Duodenal mucosa (tissue), 2 donors: ENCODE measurements around the gene DCAF10.
"Not testable (repeated sequence)": the region's sequence is repeated elsewhere in the genome, so short reads cannot be mapped to it uniquely, and the experiment has no call there.

Source experiments
- H3K27ac ChIP-seq: one replicate; pipeline ENCODE4 v1.7.0; 2013; ENCODE audit warnings: low read depth, low read length
- H3K27me3 ChIP-seq, 2 donors: one replicate each; pipeline ENCODE4 v1.7.0; 2013; ENCODE audit warnings: low read length in 2 of 2, control low read depth in 1 of 2; ENCODE audit not compliant: insufficient read depth in 2 of 2, control insufficient read depth in 1 of 2
- H3K36me3 ChIP-seq, 2 donors: one replicate each; pipeline ENCODE4 v1.7.0; 2013; ENCODE audit warnings: low read length in 2 of 2, control low read depth in 1 of 2; ENCODE audit not compliant: insufficient read depth in 2 of 2, control insufficient read depth in 1 of 2
- H3K4me1 ChIP-seq, 2 donors: one replicate each; pipeline ENCODE4 v1.7.0; 2013; ENCODE audit warnings: low read length in 2 of 2, control low read depth in 1 of 2; ENCODE audit not compliant: insufficient read depth in 2 of 2, control insufficient read depth in 1 of 2
- H3K4me3 ChIP-seq, 2 donors: one replicate each; pipeline ENCODE4 v1.7.0; 2013; ENCODE audit warnings: low read length in 2 of 2, low read depth in 1 of 2
- H3K9ac ChIP-seq, 2 donors: one replicate each; pipeline ENCODE4 v1.7.0; 2013; ENCODE audit warnings: low read length in 2 of 2, low read depth in 1 of 2
- H3K9me3 ChIP-seq, 2 donors: one replicate each; pipeline ENCODE4 v1.7.0; 2013; ENCODE audit warnings: low read length in 2 of 2, control low read depth in 1 of 2; ENCODE audit not compliant: control insufficient read depth in 1 of 2

The DCAF10 gene

DNA sequence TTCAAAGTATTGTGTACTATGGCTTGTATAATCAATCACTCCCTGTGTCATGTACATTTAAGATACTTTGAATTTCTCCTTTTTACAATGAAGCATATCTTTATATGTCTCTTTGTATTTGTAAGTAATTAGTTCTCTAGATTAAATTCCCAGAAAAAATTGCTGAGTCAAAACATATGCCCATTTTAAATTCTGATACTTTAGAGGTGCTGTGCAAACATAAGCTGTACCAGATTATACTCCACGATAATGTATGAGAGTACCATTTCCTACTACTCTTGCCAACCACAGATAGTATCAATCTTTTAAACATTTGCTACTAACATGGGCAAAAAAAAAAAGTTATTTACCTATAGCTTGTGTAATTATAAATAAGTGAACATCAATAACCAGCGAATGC is 18.3 kb downstream of the DCAF10 start:
- peaks cover 0 to 19% of the 10 kb centered on the region in 2 donors for H3K36me3 ChIP-seq
- H3K9me3 ChIP-seq: no peaks in the 10 kb centered on the region
- no peak overlapping the region for H3K9ac ChIP-seq
- H3K4me1 ChIP-seq: no peaks in the 10 kb centered on the region
- no peaks in the 10 kb centered on the region for H3K27me3 ChIP-seq
- no peak overlapping the region for H3K4me3 ChIP-seq
- no peak overlapping the region for H3K27ac ChIP-seq

GRCh38 chr9:37820142-37820541 is 19.5 kb downstream of the DCAF10 start:
- H3K4me3 ChIP-seq: no peak overlapping the region
- peaks cover 0 to 20% of the 10 kb centered on the region in 2 donors for H3K36me3 ChIP-seq
- no peaks in the 10 kb centered on the region for H3K27me3 ChIP-seq
- no peaks in the 10 kb centered on the region for H3K4me1 ChIP-seq
- no peak overlapping the region for H3K9ac ChIP-seq
- H3K27ac ChIP-seq: no peak overlapping the region
- H3K9me3 ChIP-seq: no peaks in the 10 kb centered on the region

DNA sequence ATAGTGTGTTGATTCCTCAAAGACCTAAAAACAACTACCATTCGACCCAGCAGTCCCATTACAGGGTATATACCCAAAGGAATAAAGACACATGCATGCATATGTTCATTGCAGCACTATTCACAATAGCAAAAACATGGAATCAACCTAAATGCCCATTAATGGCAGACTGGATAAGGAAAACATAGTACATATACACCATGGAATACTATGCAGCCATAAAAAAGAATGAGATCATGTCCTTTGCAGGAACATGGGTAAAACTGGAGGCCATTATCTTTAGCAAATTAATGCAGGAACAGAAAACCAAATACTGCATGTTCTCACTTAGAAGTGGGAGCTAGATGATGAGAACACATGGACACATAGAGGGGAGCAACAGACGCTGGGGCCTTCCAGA is 24.6 kb downstream of the DCAF10 start:
- not testable (repeated sequence) for H3K9me3 ChIP-seq, H3K27me3 ChIP-seq, H3K9ac ChIP-seq, H3K4me1 ChIP-seq, H3K4me3 ChIP-seq, H3K27ac ChIP-seq
- peaks cover 0 to 23% of the 10 kb centered on the region in 2 donors for H3K36me3 ChIP-seq

- Histone ChIP-seq H3K27ac (no peak overlapping the region), H3K4me3 (no peak overlapping the region), H3K27me3 (no peaks in the 10 kb centered on the region), H3K9me3 (no peaks in the 10 kb centered on the region), H3K36me3 (peaks cover 0 to 15% of the 10 kb centered on the region in 2 donors), H3K4me1 (no peaks in the 10 kb centered on the region), H3K9ac (no peak overlapping the region)
These were observed 27.0 kb downstream of the DCAF10 start for GRCh38 chr9:37827483-37828165.

DNA sequence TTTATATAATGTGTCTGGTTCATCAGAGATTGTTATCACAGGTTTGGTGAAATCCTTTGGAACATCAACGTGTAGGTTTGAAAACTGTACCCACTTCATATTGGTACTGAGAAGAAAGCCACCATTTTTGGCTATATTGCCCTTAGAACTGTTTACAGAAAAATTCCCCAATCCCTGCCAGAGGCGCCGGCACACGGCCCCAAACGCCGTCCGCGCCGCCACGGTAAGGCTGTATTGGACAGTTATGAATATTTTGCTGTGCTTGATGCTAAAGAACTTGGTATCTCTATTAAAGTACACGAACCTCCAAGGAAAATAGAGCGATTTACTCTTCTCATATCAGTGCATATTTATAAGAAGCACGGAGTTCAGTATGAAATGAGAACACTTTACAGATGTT is 35.2 kb downstream of the DCAF10 start:
- no peaks in the 10 kb centered on the region for H3K27me3 ChIP-seq
- no peak overlapping the region for H3K4me3 ChIP-seq
- no peak overlapping the region for H3K27ac ChIP-seq
- peaks cover 0 to 6% of the 10 kb centered on the region in 2 donors for H3K36me3 ChIP-seq
- no peaks in the 10 kb centered on the region for H3K4me1 ChIP-seq
- H3K9me3 ChIP-seq: no peaks in the 10 kb centered on the region
- H3K9ac ChIP-seq: no peak overlapping the region

- Histone ChIP-seq H3K4me1 (no peaks in the 10 kb centered on the region), H3K27me3 (no peaks in the 10 kb centered on the region), H3K36me3 (peaks cover 0 to 8% of the 10 kb centered on the region in 2 donors), H3K9me3 (no peaks in the 10 kb centered on the region), H3K9ac (no peak overlapping the region), H3K27ac (no peak overlapping the region), H3K4me3 (no peak overlapping the region)
These were observed 35.8 kb downstream of the DCAF10 start for GRCh38 chr9:37836386-37836785.

DNA sequence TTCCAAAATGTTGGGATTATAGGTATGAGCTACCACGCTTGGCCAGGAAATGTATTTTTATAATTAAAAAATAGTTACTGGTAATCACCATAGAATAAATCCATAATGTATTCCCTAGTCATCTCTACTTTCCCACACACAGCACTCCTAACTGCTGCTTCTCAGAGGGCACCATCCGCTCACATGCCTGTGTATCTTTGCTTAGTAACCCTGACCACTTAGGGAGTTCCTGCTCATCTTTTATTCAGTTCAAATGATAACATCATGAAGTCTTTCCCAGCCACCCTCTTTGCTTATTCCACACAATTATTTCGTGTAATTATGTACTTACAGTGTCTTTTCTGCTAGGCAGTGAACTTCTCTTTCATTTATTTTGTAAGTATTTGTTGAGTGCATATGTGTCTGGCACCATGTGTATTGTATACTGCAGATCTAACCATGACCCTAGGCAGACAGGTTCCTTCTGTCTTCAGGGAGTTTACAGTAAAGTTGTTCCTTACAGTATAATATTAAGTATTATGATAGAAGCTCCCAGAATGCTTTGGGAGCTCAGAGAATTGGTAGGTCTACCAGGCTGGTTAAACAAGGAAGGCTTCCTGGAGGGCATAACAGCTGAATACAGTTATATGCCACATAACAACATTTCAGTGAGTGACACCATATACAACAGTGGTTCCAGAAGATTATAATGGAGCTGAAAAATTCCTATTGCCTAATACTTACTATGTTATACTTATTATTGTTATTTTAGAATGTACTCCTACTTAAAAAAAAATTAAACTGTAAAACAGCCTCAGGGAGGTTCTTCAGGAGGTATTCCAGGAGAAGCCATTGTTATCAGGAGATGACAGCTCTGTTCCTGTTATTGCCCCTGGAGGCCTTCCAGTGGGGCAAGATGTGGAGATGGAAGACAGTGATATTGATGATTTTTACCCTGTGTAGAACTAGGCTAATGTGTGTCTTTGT is 39.2 kb downstream of the DCAF10 start:
- no peak overlapping the region for H3K4me3 ChIP-seq
- H3K4me1 ChIP-seq: no peaks in the 10 kb centered on the region
- no peaks in the 10 kb centered on the region for H3K9me3 ChIP-seq
- H3K9ac ChIP-seq: no peak overlapping the region
- peaks cover 0 to 8% of the 10 kb centered on the region in 2 donors for H3K36me3 ChIP-seq
- no peak overlapping the region for H3K27ac ChIP-seq
- no peaks in the 10 kb centered on the region for H3K27me3 ChIP-seq

DNA sequence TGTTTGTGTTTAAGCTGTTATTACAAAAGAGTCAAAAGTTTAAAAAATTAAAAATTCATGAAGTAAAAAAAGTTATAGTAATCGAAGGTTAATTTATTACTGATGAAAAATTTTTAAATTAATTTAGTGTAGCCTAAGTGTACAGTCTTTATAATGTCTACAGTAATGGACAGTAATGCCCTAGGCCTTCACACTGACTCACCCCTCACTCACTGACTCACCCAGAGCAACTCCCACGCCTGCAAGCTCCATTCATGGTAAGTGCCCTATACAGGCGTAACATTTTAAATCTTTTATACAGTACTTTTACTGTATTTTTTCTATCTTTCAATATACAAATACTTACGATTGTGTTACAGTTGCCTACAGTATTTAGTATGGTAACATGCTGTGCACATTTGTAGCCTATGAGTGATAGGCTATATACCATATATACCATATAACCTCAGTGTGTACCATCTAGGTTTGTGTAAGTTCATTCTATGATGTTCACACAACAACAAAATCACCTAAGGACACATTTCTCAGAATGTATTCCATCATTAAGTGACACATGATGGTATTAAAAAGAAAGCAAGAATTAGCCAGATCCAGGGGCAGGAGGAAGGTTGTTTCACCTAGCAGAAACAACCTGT is 40.1 kb downstream of the DCAF10 start:
- H3K36me3 ChIP-seq: peaks cover 0 to 8% of the 10 kb centered on the region in 2 donors
- H3K9ac ChIP-seq: no peak overlapping the region
- H3K9me3 ChIP-seq: no peaks in the 10 kb centered on the region
- H3K4me3 ChIP-seq: no peak overlapping the region
- no peaks in the 10 kb centered on the region for H3K27me3 ChIP-seq
- H3K27ac ChIP-seq: no peak overlapping the region
- no peaks in the 10 kb centered on the region for H3K4me1 ChIP-seq

GRCh38 chr9:37852222-37852621 is 51.6 kb downstream of the DCAF10 start:
- Histone ChIP-seq H3K4me1 (no peaks in the 10 kb centered on the region), H3K27me3 (no peaks in the 10 kb centered on the region), H3K9ac (no peak overlapping the region), H3K27ac (no peak overlapping the region), H3K36me3 (peaks cover 3 to 8% of the 10 kb centered on the region in 2 donors), H3K9me3 (no peaks in the 10 kb centered on the region), H3K4me3 (no peak overlapping the region)

DNA sequence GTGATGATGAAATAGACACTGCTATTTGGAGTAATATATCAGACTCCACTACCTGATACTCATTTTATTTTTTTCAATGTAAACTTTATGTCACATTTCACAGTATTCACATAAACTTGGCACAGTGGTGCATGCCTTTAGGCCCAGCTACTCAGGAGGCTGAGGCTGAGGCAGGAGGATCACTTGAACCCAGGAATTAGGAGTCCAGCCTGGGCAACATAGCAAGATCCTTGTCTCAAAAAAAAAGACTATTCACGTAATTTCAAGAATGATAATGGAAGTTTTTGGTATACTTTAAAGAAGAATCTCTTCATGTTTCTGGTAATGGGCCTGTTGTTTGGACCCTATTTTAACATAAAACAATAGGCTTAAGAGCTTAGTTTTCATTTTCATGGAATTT is 56.0 kb downstream of the DCAF10 start:
- H3K36me3 ChIP-seq: peaks cover 17 to 31% of the 10 kb centered on the region in 2 donors
- H3K4me3 ChIP-seq: no peak overlapping the region
- H3K4me1 ChIP-seq: no peaks in the 10 kb centered on the region
- no peaks in the 10 kb centered on the region for H3K9me3 ChIP-seq
- no peak overlapping the region for H3K27ac ChIP-seq
- H3K9ac ChIP-seq: no peak overlapping the region
- no peaks in the 10 kb centered on the region for H3K27me3 ChIP-seq
